HG02852 (cell line): ENCODE data around the gene HSF2BP.
"Not testable (repeated sequence)": the region's sequence is repeated elsewhere in the genome, so short reads cannot be mapped to it uniquely, and the experiment has no call there.

Source experiments
- ATAC-seq: cut with Tn5 transposase; IDR thresholded peaks from one replicate; pipeline ENCODE4 v1.9.1; 2021; ENCODE audit warnings: mild to moderate bottlenecking, moderate library complexity; ENCODE audit not compliant: unreplicated experiment

HSF2BP gene

GRCh38 chr21:43485016-43485415, 174.3 kb downstream of the HSF2BP start:
- not testable (repeated sequence) for ATAC-seq

GRCh38 chr21:43479197-43479596, 180.1 kb downstream of the HSF2BP start:
- not testable (repeated sequence) for ATAC-seq
